DMS79 treated with DMSO at 0.1 percent for 48 hours (cell line): ENCODE data around the gene SRPK2.
A peak's percentile ranks its signal among the peaks of the same experiment; 100 is the strongest.
"Not testable (repeated sequence)": the region's sequence is repeated elsewhere in the genome, so short reads cannot be mapped to it uniquely, and the experiment has no call there.

Source experiments
- DNase-seq: peaks from one replicate; lab custom pipeline; 2025; lab: John Stamatoyannopoulos, UW

The SRPK2 gene

GRCh38 chr7:105267244-105267643, 121.5 kb downstream of the SRPK2 start:
- DNase-seq = no peak

- no peak for DNase-seq
Measured at GRCh38 chr7:105264707-105265106, 124.0 kb downstream of the SRPK2 start.

GRCh38 chr7:105261689-105262088, 127.0 kb downstream of the SRPK2 start:
- no peak for DNase-seq

GRCh38 chr7:105260201-105260871, 128.4 kb downstream of the SRPK2 start:
- DNase-seq = not testable (repeated sequence)

- DNase-seq = not testable (repeated sequence)
Measured at GRCh38 chr7:105258919-105259318, 129.8 kb downstream of the SRPK2 start.

GRCh38 chr7:105257338-105257737, 131.4 kb downstream of the SRPK2 start:
- DNase-seq = peak; percentile 12

GRCh38 chr7:105256761-105257231, 131.9 kb downstream of the SRPK2 start:
- peak; percentile 22 for DNase-seq

- no peak for DNase-seq
Measured at GRCh38 chr7:105250706-105251105, 138.0 kb downstream of the SRPK2 start.

GRCh38 chr7:105250239-105250638, 138.5 kb downstream of the SRPK2 start:
- DNase-seq = no peak

GRCh38 chr7:105249216-105249615, 139.5 kb downstream of the SRPK2 start:
- DNase-seq = no peak

- DNase-seq = no peak
Measured at GRCh38 chr7:105246679-105247078, 142.0 kb downstream of the SRPK2 start.

GRCh38 chr7:105246256-105246655, 142.5 kb downstream of the SRPK2 start:
- no peak for DNase-seq

GRCh38 chr7:105245398-105246114, 143.2 kb downstream of the SRPK2 start:
- peak; percentile 15 for DNase-seq

- no peak for DNase-seq
Measured at GRCh38 chr7:105244594-105244993, 144.1 kb downstream of the SRPK2 start.

- DNase-seq = no peak
Measured at GRCh38 chr7:105241198-105241597, 147.5 kb downstream of the SRPK2 start.

- DNase-seq = no peak
Measured at GRCh38 chr7:105238198-105238765, 150.4 kb downstream of the SRPK2 start.

GRCh38 chr7:105234886-105235285, 153.8 kb downstream of the SRPK2 start:
- no peak for DNase-seq

GRCh38 chr7:105232829-105233291, 155.9 kb downstream of the SRPK2 start:
- DNase-seq = not testable (repeated sequence)

- DNase-seq = no peak
Measured at GRCh38 chr7:105230486-105230885, 158.2 kb downstream of the SRPK2 start.

- DNase-seq = no peak
Measured at GRCh38 chr7:105229641-105230040, 159.1 kb downstream of the SRPK2 start.

- DNase-seq = no peak
Measured at GRCh38 chr7:105228555-105228954, 160.2 kb downstream of the SRPK2 start.

GRCh38 chr7:105227391-105227790, 161.3 kb downstream of the SRPK2 start:
- no peak for DNase-seq
